GM21423 (cell line): ENCODE data around the gene PKD2.
"Not testable (repeated sequence)": the region's sequence is repeated elsewhere in the genome, so short reads cannot be mapped to it uniquely, and the experiment has no call there.

Source experiments
- ATAC-seq: cut with Tn5 transposase; IDR thresholded peaks from one replicate; pipeline ENCODE4 v1.9.1; 2021; ENCODE audit warnings: mild to moderate bottlenecking, moderate library complexity; ENCODE audit not compliant: unreplicated experiment

PKD2 gene

GRCh38 chr4:88062843-88063242 is 55.4 kb downstream of the PKD2 start:
- ATAC-seq = no peak

- no peak for ATAC-seq
These were observed 56.3 kb downstream of the PKD2 start for GRCh38 chr4:88063634-88064296.

- ATAC-seq = no peak
These were observed 57.0 kb downstream of the PKD2 start for GRCh38 chr4:88064410-88064809.

GRCh38 chr4:88070031-88070430 is 62.6 kb downstream of the PKD2 start:
- no peak for ATAC-seq

GRCh38 chr4:88075336-88075735 is 67.9 kb downstream of the PKD2 start:
- no peak for ATAC-seq

- ATAC-seq = no peak
These were observed 70.6 kb downstream of the PKD2 start for GRCh38 chr4:88077911-88078524.

GRCh38 chr4:88078579-88078978 is 71.1 kb downstream of the PKD2 start:
- no peak for ATAC-seq

GRCh38 chr4:88080626-88081025 is 73.2 kb downstream of the PKD2 start:
- no peak for ATAC-seq

- ATAC-seq = no peak
These were observed 79.6 kb downstream of the PKD2 start for GRCh38 chr4:88087004-88087403.

- ATAC-seq = no peak
These were observed 83.5 kb downstream of the PKD2 start for GRCh38 chr4:88090898-88091297.

- ATAC-seq = no peak
These were observed 83.9 kb downstream of the PKD2 start for GRCh38 chr4:88091378-88091777.

GRCh38 chr4:88093874-88094273 is 86.4 kb downstream of the PKD2 start:
- no peak for ATAC-seq

- ATAC-seq = no peak
These were observed 89.9 kb downstream of the PKD2 start for GRCh38 chr4:88097301-88097700.

GRCh38 chr4:88097781-88098180 is 90.3 kb downstream of the PKD2 start:
- ATAC-seq = no peak

GRCh38 chr4:88098993-88099752 is 91.7 kb downstream of the PKD2 start:
- no peak for ATAC-seq

- ATAC-seq = no peak
These were observed 93.7 kb downstream of the PKD2 start for GRCh38 chr4:88101165-88101564.

GRCh38 chr4:88102026-88102425 is 94.6 kb downstream of the PKD2 start:
- no peak for ATAC-seq

GRCh38 chr4:88104902-88105610 is 97.6 kb downstream of the PKD2 start:
- ATAC-seq = no peak

- no peak for ATAC-seq
These were observed 98.8 kb downstream of the PKD2 start for GRCh38 chr4:88106205-88106604.

GRCh38 chr4:88107406-88108107 is 100.1 kb downstream of the PKD2 start:
- no peak for ATAC-seq

GRCh38 chr4:88108108-88108465 is 100.7 kb downstream of the PKD2 start:
- not testable (repeated sequence) for ATAC-seq
